Thyroid gland (tissue), 4 donors: ENCODE results near the gene PLCH1.

Experiments
- POLR2A ChIP-seq, 2 donors: fragments of 450-650 bp; IDR thresholded peaks; one replicate each; pipeline ENCODE4 v1.6.1; 2017; ENCODE audit warnings: antibody characterized with exemption in 2 of 2, mild to moderate bottlenecking in 2 of 2, moderate library complexity in 1 of 2
- TF ChIP-seq, protein P1 (sequence below), 6 experiments: fragments of 200-600 bp in 3 of 6; fragments of 450-650 bp in 3 of 6; sonication (generic) in 3 of 6; IDR thresholded peaks; one replicate each; pipeline ENCODE4 v1.5.1; 2016 to 2019; ENCODE audit warnings: antibody characterized with exemption in 6 of 6, mild to moderate bottlenecking in 2 of 6, inconsistent platforms in 1 of 6, moderate library complexity in 1 of 6

DNA sequence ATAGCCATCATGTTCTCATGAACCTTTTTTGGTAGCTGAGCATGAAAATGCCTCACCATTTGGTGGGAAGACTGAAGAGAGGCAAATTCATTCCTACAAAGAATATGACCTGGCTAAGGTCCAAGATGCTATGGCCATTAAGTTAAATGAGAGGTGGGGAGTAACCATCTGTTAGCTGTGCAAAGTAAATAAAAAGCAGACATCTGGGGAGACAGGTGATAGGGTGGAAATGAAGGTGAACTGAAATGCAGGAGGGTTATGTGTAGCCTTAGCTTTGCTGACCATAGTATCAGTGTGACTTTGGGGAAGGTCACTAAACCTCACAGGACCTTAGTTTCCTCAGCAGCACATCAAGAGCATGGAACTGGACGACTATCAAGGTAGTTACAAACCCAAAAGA, 340.4 kb downstream of the PLCH1 start:
- TF ChIP-seq, protein P1, sequence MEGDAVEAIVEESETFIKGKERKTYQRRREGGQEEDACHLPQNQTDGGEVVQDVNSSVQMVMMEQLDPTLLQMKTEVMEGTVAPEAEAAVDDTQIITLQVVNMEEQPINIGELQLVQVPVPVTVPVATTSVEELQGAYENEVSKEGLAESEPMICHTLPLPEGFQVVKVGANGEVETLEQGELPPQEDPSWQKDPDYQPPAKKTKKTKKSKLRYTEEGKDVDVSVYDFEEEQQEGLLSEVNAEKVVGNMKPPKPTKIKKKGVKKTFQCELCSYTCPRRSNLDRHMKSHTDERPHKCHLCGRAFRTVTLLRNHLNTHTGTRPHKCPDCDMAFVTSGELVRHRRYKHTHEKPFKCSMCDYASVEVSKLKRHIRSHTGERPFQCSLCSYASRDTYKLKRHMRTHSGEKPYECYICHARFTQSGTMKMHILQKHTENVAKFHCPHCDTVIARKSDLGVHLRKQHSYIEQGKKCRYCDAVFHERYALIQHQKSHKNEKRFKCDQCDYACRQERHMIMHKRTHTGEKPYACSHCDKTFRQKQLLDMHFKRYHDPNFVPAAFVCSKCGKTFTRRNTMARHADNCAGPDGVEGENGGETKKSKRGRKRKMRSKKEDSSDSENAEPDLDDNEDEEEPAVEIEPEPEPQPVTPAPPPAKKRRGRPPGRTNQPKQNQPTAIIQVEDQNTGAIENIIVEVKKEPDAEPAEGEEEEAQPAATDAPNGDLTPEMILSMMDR (IDR thresholded peaks at IDR 0.05) = no peak
- TF ChIP-seq POLR2A (IDR thresholded peaks at IDR 0.05) = no peak
